Urothelium cell line (cell line): Measurements from ENCODE around the gene PACS1.

Experiments used
- DNase-seq: peaks from one replicate; pipeline ENCODE4 v3.0.0; 2011; ENCODE audit warnings: low spot score, mixed read lengths
- FAIRE-seq: peaks from 2 replicates; lab custom pipeline; 2011; peaks lifted over from hg19 to GRCh38; lab: Jason Lieb, UNC

The PACS1 gene

DNA sequence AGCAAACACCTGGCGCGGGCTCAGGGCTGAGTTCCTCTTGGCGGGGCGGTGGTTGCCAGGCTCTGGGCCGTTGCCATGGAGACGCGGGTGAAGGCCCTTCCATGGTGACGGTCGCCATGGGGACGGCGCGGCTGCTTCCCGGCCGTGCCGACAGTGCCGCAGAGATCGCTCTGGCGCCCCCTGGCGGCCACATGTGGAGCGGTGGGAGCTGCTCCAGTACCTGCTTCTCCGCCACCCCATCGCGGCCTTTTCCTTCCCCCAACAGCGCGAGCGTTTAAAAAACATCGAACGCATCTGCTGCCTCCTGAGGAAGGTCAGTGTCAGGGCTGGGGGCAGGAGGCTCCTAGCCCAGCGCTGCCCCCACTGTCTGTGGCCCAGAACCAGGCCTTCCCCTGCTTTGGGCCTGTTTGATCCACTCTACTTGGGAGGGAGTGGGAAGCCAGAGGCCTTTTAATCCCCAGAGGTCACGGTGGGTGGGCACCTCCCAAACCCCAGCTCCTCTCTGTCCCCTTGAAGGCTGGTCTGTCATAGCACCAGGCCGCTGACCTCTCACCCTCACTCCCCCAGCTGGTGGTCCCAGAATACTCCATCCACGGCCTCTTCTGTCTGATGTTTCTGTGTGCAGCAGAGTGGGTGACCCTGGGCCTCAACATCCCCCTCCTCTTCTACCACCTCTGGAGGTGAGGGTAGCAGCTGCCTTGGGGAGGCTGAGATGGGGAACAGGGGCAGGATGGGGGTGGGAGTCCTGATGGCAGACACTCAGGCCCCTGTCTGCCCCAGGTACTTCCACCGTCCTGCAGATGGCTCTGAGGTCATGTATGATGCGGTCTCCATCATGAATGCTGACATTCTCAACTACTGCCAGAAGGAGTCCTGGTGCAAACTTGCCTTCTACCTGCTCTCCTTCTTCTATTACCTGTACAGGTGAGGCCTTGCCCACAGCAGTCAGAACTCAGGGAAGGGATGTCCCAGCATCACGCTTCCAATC, 212.7 kb downstream of the PACS1 start:
- peak; percentile 98 for FAIRE-seq
- DNase-seq, result peak; percentile 98

- no peak for DNase-seq
- no peak for FAIRE-seq
Measured at GRCh38 chr11:66283461-66284105, 213.5 kb downstream of the PACS1 start.

DNA sequence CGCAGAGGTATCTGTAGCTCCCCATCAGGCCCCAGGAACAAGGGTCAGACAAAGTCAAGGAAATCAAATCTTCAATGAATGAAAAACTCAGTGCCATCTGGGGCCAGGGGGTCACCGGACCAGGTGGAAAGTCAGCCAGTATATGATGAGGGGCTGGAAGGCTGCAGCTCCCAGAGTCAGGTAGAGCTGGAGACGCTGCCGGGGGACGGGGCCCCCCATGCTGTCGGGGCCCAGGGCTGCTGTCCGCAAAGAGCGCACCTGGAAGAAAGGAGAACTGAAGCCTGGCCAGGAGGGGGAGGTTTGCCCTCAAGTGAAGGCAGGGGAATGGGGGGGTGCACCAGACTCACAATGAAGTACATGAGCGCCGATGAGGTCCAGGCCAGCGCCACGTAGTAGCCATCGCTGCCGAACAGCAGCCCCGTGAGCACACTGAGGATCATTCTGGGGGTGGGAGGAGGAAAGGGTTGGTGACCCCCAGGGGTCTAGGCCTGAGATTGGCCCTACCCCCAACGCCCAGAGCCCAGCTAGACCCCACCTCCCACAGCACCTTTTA, 214.5 kb downstream of the PACS1 start:
- DNase-seq, result no peak
- no peak for FAIRE-seq

- no peak for FAIRE-seq
- no peak for DNase-seq
Measured at GRCh38 chr11:66285250-66285947, 215.3 kb downstream of the PACS1 start.

DNA sequence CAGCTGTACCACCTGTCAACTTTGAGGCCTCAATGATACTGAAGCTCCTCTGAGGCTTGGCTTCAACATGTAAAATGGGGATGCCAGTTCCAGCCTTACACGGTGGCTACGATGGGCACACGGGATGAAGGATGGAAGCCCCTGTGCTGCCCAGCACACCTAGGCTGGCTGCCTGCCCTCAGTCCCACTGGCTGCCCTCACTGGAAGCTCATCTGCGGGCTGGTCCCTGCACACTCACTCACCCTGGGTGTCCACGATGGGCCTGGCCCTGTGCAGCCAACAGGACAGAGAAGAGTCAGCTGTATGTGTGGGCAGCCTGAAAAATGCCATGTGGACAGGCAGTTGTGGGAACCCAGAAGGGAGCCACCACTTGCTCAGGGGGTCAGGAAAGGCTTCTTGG, 216.6 kb downstream of the PACS1 start:
- no peak for FAIRE-seq
- DNase-seq, result no peak

DNA sequence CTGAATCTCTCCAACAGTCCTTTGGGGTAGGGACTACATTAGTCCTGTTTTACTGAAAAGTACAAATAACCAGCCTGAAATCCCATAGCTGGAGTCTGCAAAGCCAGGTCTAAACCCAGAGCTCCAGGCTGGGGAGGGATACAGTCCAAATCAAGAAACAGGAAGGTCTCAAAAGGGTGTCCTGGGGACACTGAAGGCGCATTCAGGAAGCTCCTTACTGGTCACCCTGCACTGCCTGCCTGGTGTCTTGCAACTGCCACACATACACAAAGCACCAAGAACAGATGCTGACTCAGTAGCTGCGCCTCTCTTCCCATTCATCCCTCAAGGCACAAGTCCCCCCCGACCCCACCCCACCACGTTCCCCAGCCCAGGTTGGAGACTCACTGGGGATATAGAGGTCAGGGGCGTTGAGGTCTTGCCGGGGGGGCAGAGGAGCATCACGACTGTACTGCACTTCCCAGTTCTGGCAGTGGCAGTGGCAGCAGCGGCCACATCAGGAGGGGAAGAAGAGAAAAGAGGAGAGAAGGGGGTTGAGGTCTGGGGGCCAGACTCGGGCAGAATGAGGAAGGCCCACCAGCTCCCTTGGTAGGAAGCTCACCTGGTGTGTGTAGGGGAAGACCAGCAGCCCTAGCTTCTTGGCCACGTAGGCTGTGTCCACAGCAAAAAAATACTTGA, 217.3 kb downstream of the PACS1 start:
- DNase-seq (no peak), FAIRE-seq (no peak)

DNA sequence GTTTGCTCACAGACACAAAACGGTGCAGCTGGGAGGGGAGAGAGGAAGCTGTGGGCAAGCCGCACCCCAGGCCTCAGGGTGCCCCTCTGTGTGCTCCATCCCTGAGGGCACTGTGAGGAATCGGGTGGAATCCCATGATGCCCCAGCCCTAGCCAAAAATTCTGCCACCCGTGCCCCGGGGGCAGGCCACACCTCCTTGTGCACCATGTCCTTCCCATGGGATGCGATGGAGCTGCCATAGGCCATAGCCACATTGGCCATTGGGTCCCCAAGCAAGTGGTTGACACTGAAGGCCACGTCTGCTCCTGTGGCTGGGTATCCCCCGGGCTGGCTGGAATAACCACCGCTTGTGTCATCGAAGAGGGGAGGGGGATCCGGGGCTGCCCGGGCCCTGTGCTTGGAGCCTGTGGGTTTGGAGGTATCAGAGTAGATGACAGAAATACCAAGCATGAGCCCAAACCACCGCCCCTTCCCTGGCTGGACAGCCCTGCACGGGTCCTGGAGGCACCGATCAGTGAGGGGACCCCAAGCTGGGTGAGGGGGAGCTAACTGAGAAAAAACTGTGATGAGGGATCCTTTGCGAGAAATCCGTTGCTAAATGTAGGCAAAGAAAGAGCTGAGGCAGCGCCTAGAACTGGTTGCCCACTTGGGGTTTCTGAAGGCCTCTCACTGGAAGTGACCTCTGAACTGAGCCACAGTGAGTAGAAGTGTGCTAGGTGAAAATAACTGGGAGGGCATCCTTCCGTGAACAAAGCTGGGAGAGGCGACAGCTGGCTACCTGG, 218.0 kb downstream of the PACS1 start:
- DNase-seq (no peak), FAIRE-seq (no peak)

DNA sequence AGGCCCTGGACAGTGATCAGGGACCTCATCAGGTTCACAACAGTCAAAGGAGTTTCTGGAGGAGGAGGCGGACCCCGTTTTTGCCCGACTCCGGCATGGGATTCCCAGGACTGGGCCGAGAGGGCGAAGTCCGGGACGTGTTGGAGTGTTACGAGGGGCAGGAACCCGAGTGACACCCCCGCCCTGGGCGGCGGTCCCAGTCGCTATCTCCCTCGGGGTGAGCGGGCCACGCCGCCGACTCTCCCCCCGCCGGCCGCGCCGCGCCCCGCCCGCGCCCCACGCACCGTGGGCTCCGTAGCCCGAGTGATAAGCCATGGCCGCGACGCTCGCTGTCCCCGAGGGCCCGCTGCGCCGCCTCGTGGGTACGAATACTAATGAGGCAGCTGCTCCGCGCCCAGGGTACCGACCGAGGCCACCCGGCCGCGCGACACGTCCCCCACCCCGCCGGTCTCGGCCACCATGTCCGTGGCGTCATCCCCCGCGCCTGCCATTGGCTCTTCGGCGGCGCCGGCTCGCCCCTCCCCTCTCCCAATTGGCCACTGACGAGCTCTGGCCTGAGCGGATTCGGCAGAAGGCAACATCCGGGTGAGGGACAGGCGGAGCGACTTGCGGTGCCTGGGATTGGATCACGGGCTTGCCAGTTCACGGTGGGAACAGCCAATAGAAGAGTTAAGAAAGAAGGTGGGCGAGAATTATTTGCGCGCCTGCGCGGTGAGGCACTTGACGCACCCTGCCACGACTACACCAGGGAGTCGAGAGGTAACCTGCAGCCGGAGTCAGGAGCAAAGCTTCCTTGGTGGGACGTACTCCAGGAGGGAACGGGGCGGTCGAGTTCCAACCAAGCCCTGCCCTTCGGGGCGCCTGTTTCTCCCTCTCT, 218.8 kb downstream of the PACS1 start, which contains the start of gene YIF1A:
YIF1A (minus strand) TSS at position 473 of the 877 bp plus-strand sequence; CDS start at position 315, 158 bp downstream.
- FAIRE-seq (peak; percentile 98), DNase-seq (peak; percentile 100)

DNA sequence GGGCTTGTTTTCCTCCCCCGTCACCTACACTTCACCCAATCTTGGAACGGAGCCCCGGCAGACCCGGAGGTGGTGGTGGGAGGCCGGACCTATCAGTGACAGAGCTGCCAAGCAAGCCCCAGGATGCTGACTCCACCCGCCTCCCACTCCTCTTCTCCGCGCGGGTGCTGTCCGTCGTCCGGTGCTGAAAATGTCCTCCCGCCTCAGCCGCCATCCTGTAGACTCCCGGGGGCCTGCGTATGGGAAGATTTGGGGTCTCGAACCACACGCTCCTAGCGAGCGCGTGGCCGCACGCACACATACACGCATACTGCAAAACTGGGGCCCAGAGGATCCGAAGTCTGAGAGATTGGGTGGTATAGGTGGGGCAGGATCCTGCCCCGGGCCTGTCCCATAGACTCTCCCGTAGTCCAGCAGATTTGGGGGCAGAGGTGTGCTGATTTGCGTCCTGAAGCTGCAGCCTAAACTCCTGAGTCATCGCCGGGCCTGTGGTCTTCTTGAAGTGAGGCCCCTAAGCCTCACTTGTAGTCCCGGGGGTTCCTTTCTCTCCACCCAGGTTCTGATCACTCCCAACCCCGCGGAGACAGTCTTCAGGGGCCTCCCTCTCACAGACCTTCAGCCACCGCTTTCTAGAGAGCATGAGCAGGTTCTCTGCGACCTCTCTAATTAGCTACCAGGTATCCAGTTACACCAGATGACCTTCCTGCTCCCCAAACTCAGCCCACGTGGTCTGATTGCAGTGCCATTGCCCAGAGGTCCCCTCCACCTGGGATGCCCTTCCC, 219.7 kb downstream of the PACS1 start:
- no peak for FAIRE-seq
- peak; percentile 78 for DNase-seq

- DNase-seq (no peak), FAIRE-seq (no peak)
Measured at GRCh38 chr11:66290330-66290621, 220.2 kb downstream of the PACS1 start.

DNA sequence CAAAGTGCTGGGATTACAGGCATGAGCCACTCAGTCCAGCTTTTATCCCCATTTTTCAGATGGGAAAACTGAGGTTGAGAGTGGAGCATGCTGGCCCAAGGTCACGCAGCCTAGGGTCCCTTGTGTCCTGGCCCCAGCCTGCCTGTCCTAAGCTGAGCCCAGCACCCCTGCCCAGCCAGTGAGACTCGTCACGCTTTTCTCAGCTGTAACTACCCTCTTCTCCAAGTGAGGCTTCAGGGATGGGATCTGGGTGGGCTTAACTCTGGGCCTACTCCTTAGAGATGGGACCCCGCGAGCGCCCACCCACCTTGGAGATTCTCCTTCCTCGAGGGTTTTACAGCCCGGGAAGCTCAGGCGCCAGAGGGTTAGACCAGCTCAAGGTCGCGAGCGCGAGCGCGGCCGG, 221.2 kb downstream of the PACS1 start:
- DNase-seq, result no peak
- FAIRE-seq, result no peak

GRCh38 chr11:66291706-66292542, 221.9 kb downstream of the PACS1 start, which contains the start of gene TMEM151A:
TSS of gene TMEM151A (plus strand) at chr11:66291894. CDS start at chr11:66292014, 120 bp downstream.
- peak; percentile 48 for DNase-seq

DNA sequence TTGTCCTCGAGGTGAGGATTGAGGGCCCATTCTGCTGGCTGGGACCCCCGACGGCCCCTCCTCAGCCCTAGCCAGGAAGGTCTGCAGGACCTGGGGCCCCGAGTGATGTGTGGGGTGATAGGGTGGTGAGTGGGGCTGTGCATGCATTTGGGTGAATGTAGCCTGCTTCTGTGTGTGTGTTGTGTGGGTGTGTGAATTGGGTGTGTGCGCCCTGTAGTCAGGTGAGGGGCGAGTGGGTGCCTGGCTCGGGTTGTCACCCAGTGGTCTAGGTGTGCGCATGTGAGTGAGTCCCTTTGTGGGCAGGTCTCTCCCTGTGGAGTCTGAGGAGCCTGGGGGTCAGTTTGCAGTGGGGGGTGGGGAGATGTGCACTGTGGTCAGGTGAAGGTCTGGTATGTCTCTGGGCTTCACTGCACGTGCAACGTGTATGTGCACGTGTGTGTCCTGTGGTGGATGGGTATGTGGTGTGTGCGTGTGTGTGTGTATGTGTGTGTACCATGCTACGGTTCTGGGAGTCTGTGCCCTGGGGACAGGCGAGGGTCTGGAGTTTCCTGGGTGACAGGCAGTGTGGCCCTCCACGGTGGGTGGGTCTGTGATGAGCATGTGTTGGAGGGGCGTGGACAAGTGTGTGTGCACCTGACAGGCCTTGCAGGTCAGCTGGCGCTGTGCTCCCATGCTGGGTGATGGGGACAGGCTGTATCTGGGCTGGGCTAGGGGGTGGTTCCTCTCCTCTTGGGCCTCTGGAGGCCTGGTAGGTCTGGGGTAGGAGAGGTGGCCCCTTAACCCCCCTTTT, 222.7 kb downstream of the PACS1 start:
- DNase-seq (no peak), FAIRE-seq (peak; percentile 79)

More at GRCh38 chr11:66291706-66292542, 221.9 kb downstream of the PACS1 start, which contains the start of gene TMEM151A:
- no peak for FAIRE-seq

- FAIRE-seq (no peak), DNase-seq (no peak)
Measured at GRCh38 chr11:66293352-66293751, 223.3 kb downstream of the PACS1 start.

- DNase-seq, result no peak
- no peak for FAIRE-seq
Measured at GRCh38 chr11:66293777-66294625, 223.9 kb downstream of the PACS1 start.
